Measurements from ENCODE around the gene RALBP1. TPM values are rescaled to one million over a fixed set of nuclear protein-coding genes. Genes with fewer than 3 reads are reported as not detected.
"Not testable (repeated sequence)": the region's sequence is repeated elsewhere in the genome, so short reads cannot be mapped to it uniquely, and the experiment has no call there.

Gene RALBP1
- 47.3 and 63.3 TPM in 2 replicates for total RNA-seq

DNA sequence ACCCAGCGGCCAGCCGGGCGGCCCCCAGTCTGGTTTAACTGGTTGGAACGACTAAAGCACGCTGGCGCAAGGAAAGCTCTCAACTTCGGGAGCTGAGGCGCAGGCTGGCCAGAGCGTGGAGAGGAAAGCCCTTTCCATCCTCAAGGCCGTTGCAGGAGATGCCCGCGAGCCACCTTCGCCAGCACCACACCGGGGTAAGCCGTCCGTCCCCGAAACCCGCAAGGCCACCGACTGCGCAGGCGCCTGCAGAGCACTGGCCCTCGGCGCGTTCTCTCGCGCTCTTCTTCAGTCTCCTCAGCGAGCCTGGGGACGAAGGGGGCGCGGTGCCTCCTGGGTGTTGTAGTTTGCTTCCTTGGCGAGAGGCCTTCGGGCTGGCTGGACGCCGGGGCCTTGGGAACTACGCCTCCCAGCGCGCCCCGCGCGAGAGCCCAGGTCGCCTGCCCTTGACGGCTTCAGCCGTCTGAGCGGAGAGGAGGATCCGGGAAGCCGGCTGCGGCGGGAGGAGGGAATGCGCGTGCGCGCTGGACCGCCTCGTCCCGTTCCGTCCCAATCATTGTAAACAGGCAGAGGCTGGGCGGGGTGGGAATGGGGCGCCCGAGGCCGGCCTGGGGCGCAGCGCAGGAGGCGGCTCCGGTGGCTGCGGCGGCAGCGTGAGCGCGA is at the start of gene RALBP1:
RALBP1 (plus strand) TSS at position 531 of the 660 bp plus-strand sequence. CDS start 37,533 bp downstream, outside the sequence.
- peak; percentile 100 for DNase-seq (ENCODE audit: low read depth in 2 of 2)

DNA sequence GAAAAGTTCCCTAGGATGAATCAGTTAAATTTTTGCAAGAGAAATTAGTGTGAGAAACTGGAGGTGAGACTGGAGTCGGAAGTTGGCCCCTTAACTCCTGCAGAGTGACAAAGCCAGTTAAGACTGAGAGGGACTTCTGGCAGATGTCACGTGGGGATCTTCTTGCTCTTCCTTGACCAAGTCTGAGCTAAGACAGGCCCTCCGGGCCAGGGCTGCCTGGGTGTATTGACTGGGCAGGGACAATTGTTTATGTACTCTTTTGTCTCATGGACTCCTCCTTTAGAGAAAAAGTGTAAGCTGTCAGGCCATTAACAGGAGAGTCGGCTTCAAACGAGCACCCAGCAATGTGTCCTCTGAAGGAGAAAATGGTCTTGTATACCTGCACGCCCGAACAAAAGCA is 48.6 kb upstream of the RALBP1 start:
- no peak for DNase-seq (ENCODE audit: low read depth in 2 of 2)

DNA sequence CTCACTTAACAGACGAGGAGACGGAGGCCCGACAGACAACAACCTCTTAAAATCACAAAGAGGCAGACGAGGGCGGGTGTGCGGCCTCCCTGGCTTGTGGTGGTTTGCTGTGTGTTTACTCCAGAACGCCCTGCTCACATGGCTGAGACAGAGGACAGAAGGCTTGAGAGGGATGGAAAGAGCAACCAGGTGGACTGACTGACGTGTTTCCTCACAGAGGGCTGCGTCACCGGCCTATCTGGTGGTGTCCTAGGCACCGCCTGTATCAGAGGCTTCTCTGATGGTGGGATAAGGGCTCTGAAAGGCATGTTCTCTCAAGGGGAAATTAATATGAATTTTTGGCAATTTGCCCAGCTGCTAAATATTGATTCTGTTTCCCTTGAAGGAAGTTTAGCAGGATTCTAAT is 47.0 kb upstream of the RALBP1 start:
- DNase-seq (ENCODE audit: low read depth in 2 of 2): no peak

DNA sequence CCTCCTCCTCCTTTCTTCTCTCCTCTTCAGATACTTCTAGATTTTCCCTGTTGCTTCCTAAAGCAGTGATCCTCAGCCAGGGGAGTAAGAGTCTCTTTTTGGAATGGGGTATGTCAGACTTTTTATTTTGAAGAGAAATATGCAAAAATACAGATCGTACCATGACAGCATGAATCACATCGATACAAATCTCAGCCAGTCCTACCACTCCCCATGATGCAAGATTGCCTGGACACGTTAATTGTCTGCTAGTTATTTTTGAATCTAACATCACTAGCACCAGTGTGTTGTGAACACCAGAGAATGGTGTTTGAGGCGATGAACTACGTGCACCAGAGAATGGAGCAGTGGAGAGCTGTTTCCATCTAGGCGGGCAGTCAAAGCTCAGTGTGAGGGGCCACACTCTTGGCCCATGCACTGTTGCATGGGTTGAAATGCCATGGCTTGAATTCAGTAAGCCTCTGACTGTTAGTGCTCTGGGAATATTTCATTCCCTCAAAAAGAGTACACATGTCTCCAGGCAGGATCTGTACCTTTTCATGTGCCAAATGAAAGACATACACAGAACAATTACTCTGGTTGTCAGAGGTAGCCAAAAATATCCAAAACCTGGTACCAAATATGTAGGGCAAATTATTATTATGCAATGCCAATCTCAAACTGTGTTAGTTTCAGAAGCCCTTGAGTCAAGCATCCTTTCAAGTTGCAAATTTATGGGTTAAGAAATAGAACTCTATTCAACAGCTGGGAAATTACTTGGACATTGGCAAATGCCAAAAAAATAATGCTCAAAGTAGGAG is 46.3 kb upstream of the RALBP1 start:
- DNase-seq (ENCODE audit: low read depth in 2 of 2): no peak

DNA sequence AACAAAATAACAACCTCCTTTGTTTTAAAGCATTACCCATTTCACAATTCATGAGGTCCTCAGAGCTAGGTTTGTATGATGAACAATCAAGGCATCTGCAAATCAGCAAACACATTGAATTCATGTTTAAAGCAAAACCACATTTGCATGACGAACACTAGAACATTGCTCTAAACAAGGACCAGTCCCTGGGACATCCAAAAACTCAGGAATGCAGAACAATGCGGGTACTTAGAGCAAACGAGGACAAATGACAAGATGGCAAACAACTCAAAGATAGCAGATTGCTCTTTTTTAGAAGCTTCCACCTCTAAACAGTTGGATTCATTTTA is 45.7 kb upstream of the RALBP1 start:
- no peak for DNase-seq (ENCODE audit: low read depth in 2 of 2)

DNA sequence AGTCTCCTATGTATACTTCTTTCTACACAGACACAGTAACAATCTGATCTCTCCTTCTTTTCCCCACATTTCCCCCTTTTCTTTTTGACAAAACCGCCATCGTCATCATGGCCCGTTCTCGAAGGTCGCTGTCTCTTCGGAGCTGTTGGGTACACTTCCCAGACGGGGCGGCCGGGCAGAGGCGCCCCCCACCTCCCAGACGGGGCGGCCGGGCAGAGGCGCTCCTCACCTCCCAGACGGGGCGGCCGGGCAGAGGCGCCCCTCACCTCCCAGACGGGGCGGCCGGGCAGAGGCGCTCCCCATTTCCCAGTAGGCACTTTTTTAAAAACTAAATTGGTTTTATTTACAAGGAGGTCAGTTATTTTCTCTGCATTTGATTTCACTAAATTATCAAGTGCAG is 45.0 kb upstream of the RALBP1 start:
- not testable (repeated sequence) for DNase-seq (ENCODE audit: low read depth in 2 of 2)

DNA sequence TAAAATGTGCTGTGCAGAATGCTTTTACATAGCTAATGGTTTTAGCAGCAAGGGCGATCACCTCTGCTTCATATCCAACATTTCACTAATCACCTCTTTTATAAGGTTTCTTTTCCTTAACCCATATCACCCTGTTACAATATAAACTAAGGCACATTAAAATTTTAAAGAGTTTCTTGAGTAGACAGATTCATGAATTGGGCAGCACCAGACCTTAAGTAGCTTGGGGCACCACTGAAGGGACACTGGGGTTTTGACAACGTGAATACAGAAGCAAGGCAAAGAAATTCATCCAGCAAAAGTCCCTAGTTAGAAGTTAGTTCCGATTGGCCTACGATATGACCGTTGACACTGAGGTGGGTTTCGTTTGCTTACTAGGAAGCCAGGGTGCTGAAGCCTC is 44.0 kb upstream of the RALBP1 start:
- no peak for DNase-seq (ENCODE audit: low read depth in 2 of 2)

DNA sequence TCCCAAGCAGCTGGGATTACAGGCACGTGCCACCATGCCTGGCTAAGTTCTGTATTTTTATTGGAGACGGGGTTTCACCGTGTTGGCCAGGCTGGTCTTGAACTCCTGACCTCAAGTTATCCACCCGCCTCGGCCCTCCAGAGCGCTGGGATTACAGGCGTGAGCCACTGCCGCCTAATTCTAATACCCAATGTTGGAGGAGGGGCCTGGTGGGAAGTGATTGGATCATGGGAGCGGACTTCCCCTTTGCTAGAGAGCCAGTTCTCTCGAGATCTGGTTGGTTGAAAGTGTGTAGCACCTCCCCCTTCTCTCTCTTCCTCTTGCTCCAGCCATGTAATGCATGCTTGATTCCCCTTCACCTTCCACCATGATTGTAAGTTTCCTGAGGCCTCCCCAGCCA is 42.2 kb upstream of the RALBP1 start:
- DNase-seq (ENCODE audit: low read depth in 2 of 2): not testable (repeated sequence)

DNA sequence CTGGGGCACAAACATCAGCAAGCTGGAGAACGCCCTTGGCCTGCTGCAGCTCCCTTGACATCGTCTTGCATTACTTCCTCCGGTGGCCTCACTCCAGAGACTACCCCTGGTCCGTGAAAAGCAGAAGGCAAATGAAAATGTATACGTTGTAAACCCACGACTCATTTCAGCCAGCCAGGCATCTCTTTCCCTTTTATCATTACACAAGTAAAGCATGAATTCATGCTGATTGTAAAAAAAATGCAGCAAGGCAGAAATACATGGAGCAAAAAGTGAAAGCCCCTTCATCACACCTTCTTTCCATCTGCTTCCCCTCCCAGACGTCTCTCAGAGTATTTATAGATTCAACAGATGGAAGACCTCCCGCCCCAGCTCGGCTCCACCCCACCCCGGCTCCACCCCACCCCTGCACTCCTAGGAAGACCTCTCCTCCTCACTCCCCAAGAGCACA is 41.6 kb upstream of the RALBP1 start:
- no peak for DNase-seq (ENCODE audit: low read depth in 2 of 2)

DNA sequence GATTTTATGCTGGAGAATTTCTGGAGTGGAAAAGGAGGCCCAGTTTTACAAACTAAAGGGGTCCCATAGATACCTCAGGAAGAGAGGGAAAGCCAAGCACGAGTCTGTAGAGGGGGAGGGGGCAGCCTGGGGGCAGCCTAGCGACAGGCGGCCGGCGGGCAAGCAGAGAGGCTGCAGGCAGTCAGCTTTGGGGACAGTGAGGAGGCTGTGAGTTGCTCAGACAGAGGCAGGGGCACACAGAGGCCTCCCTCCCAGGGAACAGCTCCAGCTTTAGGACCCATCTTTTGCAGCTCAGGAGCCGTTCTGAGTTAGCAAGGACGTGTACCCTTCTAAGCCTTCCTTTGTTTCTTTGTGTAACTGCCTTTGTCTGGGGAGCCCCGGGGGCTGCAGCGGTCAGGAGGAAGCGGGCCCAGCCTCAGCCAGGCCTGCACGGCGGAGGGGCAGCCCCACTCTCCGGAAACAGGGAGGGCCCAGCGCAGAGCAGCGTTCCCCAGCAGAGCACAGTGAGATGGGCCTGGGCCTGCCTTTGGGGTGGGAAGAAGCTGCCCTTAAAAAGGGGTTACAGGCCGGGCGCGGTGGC is 41.1 kb upstream of the RALBP1 start:
- no peak for DNase-seq (ENCODE audit: low read depth in 2 of 2)

DNA sequence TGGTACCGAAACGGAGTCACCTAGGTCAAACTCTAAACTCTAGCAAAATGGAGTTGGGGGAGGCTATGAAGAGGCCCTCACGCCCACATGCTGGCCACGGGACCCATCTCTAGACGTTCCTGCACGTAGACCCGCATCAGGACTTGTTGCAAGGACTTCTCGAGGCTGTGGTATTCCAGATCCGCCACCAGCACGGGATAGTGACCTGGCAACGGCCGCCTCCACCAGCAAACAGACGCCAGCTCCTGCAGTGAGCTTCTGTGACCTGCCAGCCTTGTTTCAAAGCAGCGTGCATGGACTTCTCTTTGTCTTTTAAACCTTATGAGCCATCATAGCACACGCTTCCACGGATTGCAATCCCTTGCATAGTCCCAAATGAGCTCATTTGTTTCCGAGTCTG is 40.3 kb upstream of the RALBP1 start:
- no peak for DNase-seq (ENCODE audit: low read depth in 2 of 2)

DNA sequence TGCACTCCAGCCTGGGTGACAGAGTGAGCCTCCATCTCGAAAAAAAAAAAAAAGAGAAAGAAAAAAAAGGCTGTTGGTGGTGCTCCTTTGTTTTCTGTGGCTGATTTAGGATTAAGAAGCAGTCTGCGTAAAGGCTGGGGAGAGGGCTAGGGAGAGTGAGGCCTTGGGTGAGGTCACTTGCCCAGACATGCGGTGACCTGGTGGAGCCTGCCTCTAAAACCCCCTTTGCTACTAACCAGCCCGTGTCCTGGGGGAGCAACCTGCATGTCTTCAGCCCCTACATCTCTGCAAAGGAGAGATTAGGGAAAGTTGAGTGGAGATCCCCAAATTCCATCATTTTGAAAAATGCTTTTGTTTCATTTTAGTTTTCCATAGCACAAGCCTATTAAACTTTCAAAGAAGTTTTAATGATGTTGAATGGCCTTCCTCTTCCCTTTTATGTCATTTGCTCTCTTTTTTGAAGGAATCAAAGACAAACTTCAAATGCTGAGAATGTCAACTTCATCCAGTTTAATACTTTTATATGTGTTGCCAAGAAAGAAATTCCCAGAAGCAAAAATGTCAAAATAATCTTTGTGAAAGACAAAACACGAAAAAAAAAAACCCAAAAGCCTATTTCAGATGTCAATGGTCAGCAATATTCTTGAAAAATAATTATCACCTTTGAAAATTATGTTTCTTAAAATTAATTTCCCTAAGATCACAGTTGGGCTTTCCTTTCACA is 38.9 kb upstream of the RALBP1 start:
- DNase-seq (ENCODE audit: low read depth in 2 of 2): no peak

DNA sequence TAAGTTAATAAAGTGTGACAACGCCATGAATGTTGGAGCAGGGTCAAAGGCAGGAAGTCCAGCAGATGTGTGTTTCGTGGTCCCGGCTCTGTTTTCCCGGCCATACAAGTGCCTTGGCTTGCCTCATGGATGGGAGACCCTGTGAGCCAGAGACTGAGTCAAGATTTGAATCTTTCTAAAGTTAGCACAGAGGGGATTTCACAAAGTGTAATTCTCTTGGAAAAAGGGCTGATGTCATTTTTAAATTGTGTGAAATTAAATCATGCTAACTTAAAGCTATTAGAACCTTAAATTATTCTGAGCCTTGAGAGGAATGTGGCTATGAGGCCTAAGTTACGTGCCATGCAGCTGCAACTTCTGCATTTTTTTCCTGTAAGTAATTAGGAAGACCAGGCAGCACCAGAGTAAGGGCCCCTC is 38.3 kb upstream of the RALBP1 start:
- peak; percentile 38 to 49 for DNase-seq (ENCODE audit: low read depth in 2 of 2)

DNA sequence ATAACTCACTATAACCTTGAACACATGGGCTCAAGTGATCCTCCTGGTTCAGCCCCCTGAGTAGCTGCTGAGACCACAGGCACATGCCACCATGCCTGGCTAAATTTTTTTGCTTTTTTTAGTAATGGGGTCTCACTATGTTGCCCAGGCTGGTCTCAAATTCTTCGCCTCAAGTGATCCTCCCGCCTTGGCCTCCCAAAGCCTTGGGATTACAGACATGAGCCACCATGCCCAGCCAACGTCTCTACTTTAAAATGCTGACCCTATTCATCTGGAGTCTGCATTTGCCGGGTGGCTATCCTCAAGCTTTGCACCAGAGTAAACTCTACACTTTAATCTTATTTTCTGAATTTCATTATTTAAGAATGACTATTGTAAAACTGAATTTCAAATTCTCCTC is 37.6 kb upstream of the RALBP1 start:
- DNase-seq (ENCODE audit: low read depth in 2 of 2): no peak

DNA sequence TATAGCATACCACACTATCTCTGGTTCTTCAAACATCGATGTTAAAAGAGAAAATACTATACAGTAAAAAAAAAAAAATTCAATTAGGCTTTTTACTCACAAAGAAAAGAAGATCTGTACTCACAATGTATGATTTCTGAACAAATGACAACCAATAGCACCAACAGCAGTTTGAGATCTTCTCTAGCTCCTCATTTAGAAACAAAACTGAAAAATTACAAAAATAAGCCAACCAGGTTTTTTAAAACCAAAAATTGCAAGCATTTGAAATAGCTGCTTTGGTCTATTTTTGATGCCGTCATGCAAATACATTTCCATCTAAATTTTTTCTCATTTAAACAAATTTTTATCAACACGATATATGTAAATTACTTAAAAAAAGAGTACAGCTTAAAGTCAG is 34.3 kb upstream of the RALBP1 start:
- no peak for DNase-seq (ENCODE audit: low read depth in 2 of 2)

DNA sequence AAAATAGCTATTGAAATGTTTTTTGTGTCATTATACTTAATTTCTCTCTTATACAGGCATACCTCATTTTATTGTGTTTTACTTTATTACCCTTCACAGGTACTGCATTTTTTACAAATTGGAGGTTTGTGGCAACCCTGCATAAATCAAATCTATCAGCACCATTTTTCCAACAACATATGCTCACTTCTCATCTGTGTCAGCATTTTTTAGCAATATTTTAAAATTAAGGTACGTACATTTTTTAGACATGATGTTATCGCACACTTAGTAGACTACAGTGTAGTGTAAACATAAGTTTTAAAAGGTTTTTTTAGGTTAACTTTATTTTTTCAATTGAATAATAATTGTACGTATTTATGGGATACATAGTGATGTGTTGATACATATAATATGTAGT is 30.8 kb upstream of the RALBP1 start:
- DNase-seq (ENCODE audit: low read depth in 2 of 2): no peak

DNA sequence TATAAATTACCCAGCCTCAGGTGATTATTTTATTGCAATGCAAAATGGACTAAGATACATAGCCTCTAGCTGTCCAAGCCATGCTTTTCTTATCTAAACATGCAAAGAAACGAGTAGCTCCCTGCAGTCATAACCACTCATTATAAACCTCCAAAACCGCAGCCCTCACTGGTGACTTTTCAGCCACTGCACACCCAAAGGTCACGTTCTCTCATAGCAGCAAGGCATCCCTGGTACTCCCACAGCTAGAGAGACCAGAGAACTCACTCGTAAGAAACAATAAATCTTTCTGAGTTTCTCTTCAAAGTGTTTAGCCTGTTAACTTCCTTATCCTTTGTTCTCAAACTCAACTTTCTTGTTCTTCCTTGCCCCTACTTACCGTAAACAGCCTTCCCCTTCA is 28.5 kb upstream of the RALBP1 start:
- DNase-seq (ENCODE audit: low read depth in 2 of 2): no peak

DNA sequence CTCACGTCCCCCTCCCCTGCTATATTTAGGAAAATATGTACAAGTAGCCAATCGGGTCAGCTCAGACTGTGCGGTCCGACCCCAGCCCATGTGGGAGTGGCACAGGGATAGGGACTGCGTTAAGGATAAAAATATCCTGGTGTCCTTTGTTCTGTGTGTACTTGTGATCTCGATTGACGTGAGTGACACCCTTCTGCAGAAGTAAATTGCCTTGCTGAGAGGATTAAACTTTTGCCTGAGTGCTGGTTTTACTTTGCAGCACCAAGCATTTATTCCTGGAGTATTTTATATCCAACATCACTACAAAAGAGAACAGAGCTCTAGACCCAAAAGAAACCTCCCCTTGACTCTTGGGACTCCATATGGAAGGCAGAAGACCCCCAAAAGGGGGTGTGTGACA is 28.0 kb upstream of the RALBP1 start:
- DNase-seq (ENCODE audit: low read depth in 2 of 2): no peak

DNA sequence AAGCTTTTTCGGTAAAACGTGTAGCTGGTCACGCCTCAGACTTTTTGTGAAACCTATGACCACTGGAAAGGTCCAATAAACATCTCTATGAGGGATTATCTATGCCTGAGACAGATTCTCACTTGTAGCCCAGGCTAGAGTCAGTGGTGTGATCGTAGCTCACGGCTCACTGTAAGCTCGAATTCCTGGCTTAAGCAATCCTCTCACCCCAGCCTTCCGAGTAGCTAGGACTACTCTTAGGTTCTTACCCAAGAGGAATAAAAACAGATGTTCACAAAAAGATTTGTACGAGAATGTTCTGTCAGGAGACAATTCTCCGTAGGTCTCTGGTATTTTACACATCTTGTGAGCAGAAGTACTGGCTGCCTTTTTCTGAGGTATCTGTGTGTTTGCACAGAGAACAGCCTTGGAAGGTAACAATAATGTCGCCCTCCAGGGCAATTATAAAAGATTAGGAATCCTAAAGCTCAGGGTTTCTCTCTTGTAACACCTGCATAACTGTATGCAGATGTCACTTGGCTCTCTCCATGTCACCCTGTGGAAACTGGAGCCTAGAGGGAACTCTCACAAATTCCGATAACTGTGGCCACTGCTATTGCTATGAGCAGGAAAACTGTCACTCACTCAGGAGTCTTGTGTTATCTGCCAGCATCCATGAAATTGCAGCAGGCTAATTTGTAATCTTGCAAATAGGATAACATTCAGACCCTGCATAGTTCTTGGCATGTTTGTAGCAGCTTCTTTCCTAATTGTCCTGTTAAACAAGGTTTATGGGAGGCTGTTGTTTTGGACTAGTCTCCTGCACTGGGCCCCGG is 25.5 kb upstream of the RALBP1 start:
- no peak for DNase-seq (ENCODE audit: low read depth in 2 of 2)

DNA sequence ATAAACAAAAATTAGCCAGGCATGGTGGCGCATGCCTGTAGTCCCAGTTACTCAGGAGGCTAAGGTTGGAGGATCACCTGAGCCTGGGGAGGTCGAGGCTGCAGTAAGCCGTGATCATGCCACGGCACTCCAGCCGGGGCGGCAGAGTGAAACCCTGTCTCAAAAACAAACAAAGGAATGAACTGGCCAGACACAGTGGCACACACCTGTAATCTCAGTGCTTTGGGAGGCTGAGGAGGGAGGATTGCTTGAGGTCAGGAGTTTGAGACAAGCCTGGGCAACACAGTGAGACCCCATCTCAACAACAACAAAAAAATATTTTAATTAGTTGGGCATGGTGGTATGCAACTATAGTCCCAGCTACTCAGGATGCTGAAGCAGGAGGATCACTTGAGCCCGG is 24.4 kb upstream of the RALBP1 start:
- not testable (repeated sequence) for DNase-seq (ENCODE audit: low read depth in 2 of 2)

DNA sequence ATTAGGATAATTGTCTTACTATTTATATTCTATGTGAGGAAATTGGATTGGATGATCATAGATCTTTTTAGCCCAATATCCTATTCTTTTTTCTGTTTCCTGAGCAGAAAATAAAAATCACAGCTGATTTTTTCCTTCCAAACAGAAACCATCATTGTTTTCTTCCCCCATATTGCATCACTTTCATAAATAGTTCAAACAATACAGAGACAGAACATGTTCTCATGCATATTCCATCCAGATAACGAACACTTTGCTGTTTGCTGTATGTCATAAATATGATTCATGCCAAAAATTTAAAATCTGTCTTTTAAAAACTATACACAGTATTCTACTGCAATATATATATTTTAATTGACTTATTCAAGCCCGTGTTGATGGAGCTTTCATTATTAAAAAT is 22.0 kb upstream of the RALBP1 start:
- DNase-seq (ENCODE audit: low read depth in 2 of 2): no peak
